ENCODE results near the gene LDB3.

Gene LDB3

DNA sequence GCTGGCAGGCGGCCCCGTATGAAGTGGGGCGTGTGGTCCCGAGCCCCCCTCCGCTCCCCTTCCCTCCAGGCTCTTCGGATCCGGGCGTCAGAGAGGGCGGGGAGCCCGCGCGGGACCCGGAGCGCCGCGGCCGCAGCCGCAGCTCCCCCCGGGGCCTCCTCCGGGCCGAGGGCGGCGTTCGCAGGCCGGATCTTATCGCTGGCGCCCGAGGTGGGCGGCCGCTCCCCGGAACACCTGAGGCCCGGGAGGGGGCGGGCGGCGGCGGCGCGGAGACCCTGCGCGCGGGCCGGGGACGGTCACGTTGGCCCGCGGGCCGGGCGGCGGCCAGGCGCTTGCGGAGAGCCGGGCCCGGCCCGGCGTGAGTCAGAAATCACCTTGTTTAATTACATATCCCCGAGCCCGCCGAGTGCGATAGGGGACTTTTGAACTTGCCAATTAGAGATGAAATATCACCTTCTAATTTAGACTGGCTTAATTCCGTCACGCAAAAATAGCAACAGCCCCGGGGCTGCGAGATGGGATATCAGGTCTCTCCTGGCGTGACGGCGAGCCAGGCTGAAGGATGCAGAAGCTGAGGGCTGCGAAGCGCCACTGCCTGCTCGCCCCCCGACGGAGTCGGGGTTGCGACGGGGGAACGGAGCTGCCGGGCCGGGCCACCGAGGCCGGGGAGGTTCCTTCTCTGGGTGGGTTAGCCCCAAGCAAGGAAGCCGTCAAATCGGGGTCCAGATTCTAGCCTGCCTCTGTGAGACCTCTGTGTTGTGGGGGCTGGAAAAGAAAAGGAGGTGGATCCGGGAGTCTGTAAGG, 43.4 kb downstream of the LDB3 start:
- H3K9me3 ChIP-seq (ENCODE audit: low read length): no peaks in the 10 kb centered on the region
- no peaks in the 10 kb centered on the region for H3K27me3 ChIP-seq (ENCODE audit: insufficient read depth, low read length)
- H3K4me3 ChIP-seq (ENCODE audit: low read length): peak overlapping the region; percentile 75
- peaks cover 3% of the 10 kb centered on the region for H3K4me1 ChIP-seq (ENCODE audit: insufficient read depth, low read length)
- H2AFZ ChIP-seq (ENCODE audit: low read depth, low read length): peak overlapping the region; percentile 94
- H3K36me3 ChIP-seq (ENCODE audit: insufficient read depth, low read length): no peaks in the 10 kb centered on the region

GRCh38 chr10:86712317-86712707, 44.0 kb downstream of the LDB3 start:
- H3K4me1 ChIP-seq (ENCODE audit: insufficient read depth, low read length): peaks cover 3% of the 10 kb centered on the region
- no peaks in the 10 kb centered on the region for H3K9me3 ChIP-seq (ENCODE audit: low read length)
- H3K27me3 ChIP-seq (ENCODE audit: insufficient read depth, low read length): no peaks in the 10 kb centered on the region
- H3K4me3 ChIP-seq (ENCODE audit: low read length): peak overlapping the region; percentile 75
- peak overlapping the region; percentile 94 for H2AFZ ChIP-seq (ENCODE audit: low read depth, low read length)
- no peaks in the 10 kb centered on the region for H3K36me3 ChIP-seq (ENCODE audit: insufficient read depth, low read length)

DNA sequence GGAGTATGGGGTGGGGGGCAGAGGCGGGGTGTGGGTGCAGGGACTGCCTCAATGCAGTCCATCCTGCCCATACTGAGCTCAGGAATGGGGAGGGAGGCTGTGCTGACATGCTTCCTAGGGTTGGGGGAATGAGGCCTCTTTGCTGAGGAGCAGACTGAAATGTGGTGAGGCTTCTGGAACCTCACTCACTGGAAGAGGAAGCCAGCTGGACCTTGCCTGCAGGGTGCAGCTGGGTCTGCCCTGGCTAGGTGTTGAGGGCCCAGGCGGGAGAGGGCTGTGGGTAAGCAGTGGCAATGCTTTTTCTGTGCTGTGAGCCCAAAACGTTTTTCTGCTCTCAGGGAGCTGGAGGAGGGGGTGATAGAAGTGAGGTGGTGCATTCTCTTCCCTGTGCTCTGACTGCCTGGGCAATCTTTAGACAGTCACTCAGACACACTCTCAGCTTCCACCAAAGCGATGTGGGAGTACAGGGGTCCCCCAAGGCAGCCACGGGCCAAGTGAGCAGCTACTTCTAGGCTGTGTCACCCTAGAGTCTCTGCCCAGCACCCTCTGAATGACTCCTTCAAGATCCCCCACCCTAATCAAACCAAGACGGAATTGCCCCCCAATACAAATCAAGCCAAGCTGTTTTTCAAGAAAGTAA, 47.0 kb downstream of the LDB3 start:
- H3K27me3 ChIP-seq (ENCODE audit: insufficient read depth, low read length): no peaks in the 10 kb centered on the region
- H3K4me1 ChIP-seq (ENCODE audit: insufficient read depth, low read length): peaks cover 3% of the 10 kb centered on the region
- no peaks in the 10 kb centered on the region for H3K9me3 ChIP-seq (ENCODE audit: low read length)
- no peaks in the 10 kb centered on the region for H3K36me3 ChIP-seq (ENCODE audit: insufficient read depth, low read length)
- no peak overlapping the region for H3K4me3 ChIP-seq (ENCODE audit: low read length)
- no peak overlapping the region for H2AFZ ChIP-seq (ENCODE audit: low read depth, low read length)

DNA sequence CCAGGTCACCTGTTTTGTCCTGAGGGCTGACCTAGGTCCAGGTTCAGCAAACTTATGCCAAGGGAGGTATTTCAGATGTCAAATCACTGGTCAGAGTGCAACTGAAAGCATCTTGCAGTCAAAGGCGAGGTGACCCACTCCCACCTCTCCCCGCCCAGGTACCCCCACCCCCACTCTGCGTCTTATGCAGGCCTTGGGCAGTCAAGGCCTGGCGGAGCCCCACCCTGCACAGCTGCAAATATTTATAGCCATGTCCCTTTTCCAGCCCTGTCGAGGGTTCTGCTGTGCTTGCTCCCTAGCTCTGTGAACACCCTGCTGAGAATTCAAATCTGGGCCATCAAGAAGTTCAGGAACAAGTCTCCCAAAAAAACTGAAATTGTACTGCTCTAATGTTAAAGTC, 47.5 kb downstream of the LDB3 start:
- Histone ChIP-seq H3K36me3 (ENCODE audit: insufficient read depth, low read length) (no peaks in the 10 kb centered on the region), H3K4me1 (ENCODE audit: insufficient read depth, low read length) (peaks cover 3% of the 10 kb centered on the region), H3K27me3 (ENCODE audit: insufficient read depth, low read length) (no peaks in the 10 kb centered on the region), H3K4me3 (ENCODE audit: low read length) (no peak overlapping the region), H3K9me3 (ENCODE audit: low read length) (no peaks in the 10 kb centered on the region), H2AFZ (ENCODE audit: low read depth, low read length) (no peak overlapping the region)

GRCh38 chr10:86716466-86716865, 48.2 kb downstream of the LDB3 start:
- no peaks in the 10 kb centered on the region for H3K27me3 ChIP-seq (ENCODE audit: insufficient read depth, low read length)
- no peaks in the 10 kb centered on the region for H3K9me3 ChIP-seq (ENCODE audit: low read length)
- H3K4me1 ChIP-seq (ENCODE audit: insufficient read depth, low read length): peaks cover 3% of the 10 kb centered on the region
- no peak overlapping the region for H3K4me3 ChIP-seq (ENCODE audit: low read length)
- no peak overlapping the region for H2AFZ ChIP-seq (ENCODE audit: low read depth, low read length)
- H3K36me3 ChIP-seq (ENCODE audit: insufficient read depth, low read length): no peaks in the 10 kb centered on the region

GRCh38 chr10:86718556-86718955, 50.2 kb downstream of the LDB3 start:
- H3K9me3 ChIP-seq (ENCODE audit: low read length): no peaks in the 10 kb centered on the region
- H3K36me3 ChIP-seq (ENCODE audit: insufficient read depth, low read length): no peaks in the 10 kb centered on the region
- no peak overlapping the region for H3K4me3 ChIP-seq (ENCODE audit: low read length)
- H3K27me3 ChIP-seq (ENCODE audit: insufficient read depth, low read length): no peaks in the 10 kb centered on the region
- no peaks in the 10 kb centered on the region for H3K4me1 ChIP-seq (ENCODE audit: insufficient read depth, low read length)
- H2AFZ ChIP-seq (ENCODE audit: low read depth, low read length): no peak overlapping the region

DNA sequence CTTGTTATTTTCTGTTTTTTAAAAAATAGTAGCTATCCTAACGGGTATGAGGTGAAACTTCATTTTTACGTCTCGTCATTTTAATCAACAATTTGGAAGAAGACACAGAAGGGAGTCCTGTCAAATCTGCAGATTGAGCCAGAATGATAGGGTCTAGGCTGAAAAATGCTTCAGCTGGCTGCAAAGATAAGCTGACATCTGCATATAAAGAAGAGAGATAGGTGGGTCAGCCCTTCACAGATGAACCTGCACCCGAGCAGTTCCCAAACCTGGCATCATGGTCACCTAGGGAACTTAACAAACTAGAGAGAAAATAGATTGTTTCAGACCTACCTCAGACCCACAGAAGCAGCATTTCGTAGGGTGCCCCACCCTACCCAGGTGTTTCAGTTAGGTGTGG, 52.9 kb downstream of the LDB3 start:
- H3K4me1 ChIP-seq (ENCODE audit: insufficient read depth, low read length): no peaks in the 10 kb centered on the region
- H2AFZ ChIP-seq (ENCODE audit: low read depth, low read length): no peak overlapping the region
- H3K9me3 ChIP-seq (ENCODE audit: low read length): no peaks in the 10 kb centered on the region
- no peak overlapping the region for H3K4me3 ChIP-seq (ENCODE audit: low read length)
- no peaks in the 10 kb centered on the region for H3K27me3 ChIP-seq (ENCODE audit: insufficient read depth, low read length)
- H3K36me3 ChIP-seq (ENCODE audit: insufficient read depth, low read length): no peaks in the 10 kb centered on the region

GRCh38 chr10:86723009-86723408, 54.7 kb downstream of the LDB3 start:
- Histone ChIP-seq H3K4me1 (ENCODE audit: insufficient read depth, low read length) (no peaks in the 10 kb centered on the region), H3K4me3 (ENCODE audit: low read length) (no peak overlapping the region), H3K36me3 (ENCODE audit: insufficient read depth, low read length) (no peaks in the 10 kb centered on the region), H3K9me3 (ENCODE audit: low read length) (no peaks in the 10 kb centered on the region), H3K27me3 (ENCODE audit: insufficient read depth, low read length) (no peaks in the 10 kb centered on the region), H2AFZ (ENCODE audit: low read depth, low read length) (no peak overlapping the region)

DNA sequence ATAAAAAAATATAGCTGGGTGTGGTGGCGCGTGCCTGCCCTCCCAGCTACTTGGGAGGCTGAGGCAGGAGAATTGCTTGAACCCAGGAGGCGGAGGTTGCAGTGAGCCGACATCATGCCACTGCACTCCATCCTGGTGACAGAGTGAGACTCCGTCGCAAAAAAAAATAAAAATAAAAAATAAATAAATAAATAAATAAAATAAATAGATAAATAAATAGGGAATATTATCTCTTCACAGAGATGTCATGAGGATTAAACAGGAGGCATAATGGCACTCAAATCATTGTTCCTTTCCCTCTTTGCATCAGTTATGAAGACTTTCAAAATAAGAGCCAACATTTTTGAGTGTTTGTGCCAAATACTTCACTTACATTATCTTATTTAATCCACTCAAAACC, 56.1 kb downstream of the LDB3 start:
- H3K4me1 ChIP-seq (ENCODE audit: insufficient read depth, low read length): no peaks in the 10 kb centered on the region
- H3K27me3 ChIP-seq (ENCODE audit: insufficient read depth, low read length): no peaks in the 10 kb centered on the region
- H2AFZ ChIP-seq (ENCODE audit: low read depth, low read length): no peak overlapping the region
- no peak overlapping the region for H3K4me3 ChIP-seq (ENCODE audit: low read length)
- H3K36me3 ChIP-seq (ENCODE audit: insufficient read depth, low read length): no peaks in the 10 kb centered on the region
- H3K9me3 ChIP-seq (ENCODE audit: low read length): no peaks in the 10 kb centered on the region

DNA sequence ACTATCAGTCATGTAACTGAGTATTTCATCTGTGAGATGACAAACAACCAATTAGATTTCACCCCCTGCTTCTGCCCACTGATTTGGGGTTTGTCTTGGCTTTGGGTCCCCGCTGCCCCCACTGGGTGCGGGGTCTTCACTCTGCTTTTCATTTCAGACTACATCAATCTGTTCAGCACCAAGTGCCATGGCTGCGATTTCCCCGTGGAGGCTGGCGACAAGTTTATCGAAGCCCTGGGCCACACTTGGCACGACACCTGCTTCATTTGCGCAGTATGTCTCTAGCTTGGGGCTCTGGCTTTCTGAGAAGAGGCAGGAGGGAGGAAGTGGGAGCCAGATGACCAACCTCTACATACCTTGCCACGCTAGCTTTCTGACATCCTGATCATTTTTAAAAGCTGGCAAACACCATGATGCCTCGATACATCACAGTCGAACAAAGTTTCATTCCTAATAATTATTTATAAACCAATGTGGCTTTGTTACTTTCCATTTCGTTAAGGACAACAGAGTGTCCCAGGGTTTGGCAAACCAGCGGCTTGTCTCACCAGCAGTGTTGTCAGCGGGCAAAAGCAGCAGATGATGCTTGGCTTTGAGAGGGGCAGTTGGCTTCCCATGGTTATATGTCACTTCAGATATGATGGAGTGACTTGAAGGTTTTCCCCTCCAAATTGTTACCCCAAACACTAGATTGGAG, 57.8 kb downstream of the LDB3 start:
- H3K4me3 ChIP-seq (ENCODE audit: low read length): no peak overlapping the region
- no peaks in the 10 kb centered on the region for H3K4me1 ChIP-seq (ENCODE audit: insufficient read depth, low read length)
- H3K27me3 ChIP-seq (ENCODE audit: insufficient read depth, low read length): no peaks in the 10 kb centered on the region
- H3K36me3 ChIP-seq (ENCODE audit: insufficient read depth, low read length): no peaks in the 10 kb centered on the region
- no peak overlapping the region for H2AFZ ChIP-seq (ENCODE audit: low read depth, low read length)
- no peaks in the 10 kb centered on the region for H3K9me3 ChIP-seq (ENCODE audit: low read length)

DNA sequence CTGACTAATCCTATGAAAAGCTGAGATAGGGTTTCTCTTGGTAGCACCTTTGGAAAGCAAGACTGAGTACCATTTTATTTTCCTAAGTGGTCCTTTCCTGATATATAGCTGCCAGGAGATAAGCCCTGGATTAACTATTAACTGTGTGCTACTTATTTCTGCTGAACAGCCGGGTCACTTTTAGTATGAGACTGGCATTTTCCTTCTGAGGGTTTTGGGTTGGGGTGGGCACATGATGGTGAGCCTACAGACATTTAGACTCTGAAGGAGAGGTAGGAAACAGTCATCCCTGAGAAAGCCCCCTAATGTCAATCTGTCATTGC, 58.3 kb downstream of the LDB3 start:
- Histone ChIP-seq H3K4me1 (ENCODE audit: insufficient read depth, low read length) (no peaks in the 10 kb centered on the region), H2AFZ (ENCODE audit: low read depth, low read length) (no peak overlapping the region), H3K36me3 (ENCODE audit: insufficient read depth, low read length) (no peaks in the 10 kb centered on the region), H3K9me3 (ENCODE audit: low read length) (no peaks in the 10 kb centered on the region), H3K27me3 (ENCODE audit: insufficient read depth, low read length) (no peaks in the 10 kb centered on the region), H3K4me3 (ENCODE audit: low read length) (no peak overlapping the region)

- H3K4me3 ChIP-seq (ENCODE audit: low read length): no peak overlapping the region
- H3K27me3 ChIP-seq (ENCODE audit: insufficient read depth, low read length): no peaks in the 10 kb centered on the region
- H3K4me1 ChIP-seq (ENCODE audit: insufficient read depth, low read length): no peaks in the 10 kb centered on the region
- H2AFZ ChIP-seq (ENCODE audit: low read depth, low read length): no peak overlapping the region
- H3K9me3 ChIP-seq (ENCODE audit: low read length): no peaks in the 10 kb centered on the region
- H3K36me3 ChIP-seq (ENCODE audit: insufficient read depth, low read length): no peaks in the 10 kb centered on the region
Observed at GRCh38 chr10:86727470-86727869, 59.2 kb downstream of the LDB3 start.

DNA sequence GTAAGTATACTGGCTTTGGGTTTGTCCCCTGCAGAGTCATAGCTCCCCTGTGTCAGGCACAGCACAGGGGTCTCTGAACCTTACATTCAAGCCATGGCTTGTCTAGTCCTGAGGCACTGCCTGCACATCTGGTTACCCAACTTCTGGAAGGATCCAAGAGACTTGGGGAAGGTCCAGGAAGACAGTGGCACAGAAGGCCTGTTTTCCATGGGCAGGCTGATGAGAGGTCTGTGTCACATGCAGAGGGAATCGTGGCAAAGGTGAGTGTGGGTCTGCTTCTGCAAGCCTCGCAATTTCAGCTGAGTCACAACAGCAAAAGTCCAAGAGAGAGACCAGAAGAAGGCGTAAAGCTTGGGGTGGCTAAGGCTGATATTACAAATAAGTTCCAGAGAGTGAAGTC, 59.7 kb downstream of the LDB3 start:
- Histone ChIP-seq H3K27me3 (ENCODE audit: insufficient read depth, low read length) (no peaks in the 10 kb centered on the region), H3K36me3 (ENCODE audit: insufficient read depth, low read length) (no peaks in the 10 kb centered on the region), H3K4me3 (ENCODE audit: low read length) (no peak overlapping the region), H2AFZ (ENCODE audit: low read depth, low read length) (no peak overlapping the region), H3K9me3 (ENCODE audit: low read length) (no peaks in the 10 kb centered on the region), H3K4me1 (ENCODE audit: insufficient read depth, low read length) (no peaks in the 10 kb centered on the region)
